KMS-11 (cell line): ENCODE data around the gene STX18.

ENCODE experiments used
- H2AFZ ChIP-seq: fragments of 200-600 bp; sonication (generic); 2 replicates; pipeline ENCODE4 v1.6.1; 2016; ENCODE audit warnings: antibody characterized with exemption, mixed run types, low read depth
- H3K27ac ChIP-seq: fragments of 200-600 bp; sonication (generic); 2 replicates; pipeline ENCODE4 v1.6.1; 2016; ENCODE audit warnings: mild to moderate bottlenecking, mixed run types
- H3K27me3 ChIP-seq: fragments of 200-600 bp; sonication (generic); 2 replicates; pipeline ENCODE4 v1.6.1; 2017; ENCODE audit warnings: mild to moderate bottlenecking, low read depth, mixed run types, moderate library complexity; ENCODE audit not compliant: insufficient read depth
- H3K36me3 ChIP-seq: fragments of 200-600 bp; sonication (generic); 2 replicates; pipeline ENCODE4 v1.6.1; 2017; ENCODE audit warnings: mild to moderate bottlenecking, mixed run types; ENCODE audit not compliant: insufficient read depth
- H3K4me1 ChIP-seq: fragments of 200-600 bp; sonication (generic); 2 replicates; pipeline ENCODE4 v1.6.1; 2016; ENCODE audit warnings: mild to moderate bottlenecking, low read depth, mixed run types; ENCODE audit not compliant: poor library complexity, severe bottlenecking
- H3K4me2 ChIP-seq: fragments of 200-600 bp; sonication (generic); 2 replicates; pipeline ENCODE4 v1.7.0; 2016; ENCODE audit warnings: mild to moderate bottlenecking, mixed run types
- H3K4me3 ChIP-seq: fragments of 200-600 bp; sonication (generic); IDR thresholded peaks from 2 replicates; pipeline ENCODE4 v1.6.1; 2017; ENCODE audit warnings: low read depth, low read length, mixed read lengths; ENCODE audit not compliant: insufficient read depth
- H3K79me2 ChIP-seq: fragments of 200-600 bp; sonication (generic); 2 replicates; pipeline ENCODE4 v1.6.1; 2016; ENCODE audit warnings: low read depth, mixed run types; ENCODE audit not compliant: insufficient read depth
- H3K9ac ChIP-seq: fragments of 200-600 bp; sonication (generic); 2 replicates; pipeline ENCODE4 v1.6.1; 2016; ENCODE audit warnings: mild to moderate bottlenecking, mixed run types
- H4K20me1 ChIP-seq: fragments of 200-600 bp; sonication (generic); 2 replicates; pipeline ENCODE4 v1.6.1; 2016; ENCODE audit warnings: mild to moderate bottlenecking, mixed run types; ENCODE audit not compliant: insufficient read depth
- CTCF ChIP-seq: fragments of 200-600 bp; sonication (generic); conservative IDR thresholded peaks from 2 replicates; pipeline ENCODE4 v1.6.1; 2017; ENCODE audit warnings: low read depth, mild to moderate bottlenecking, antibody characterized with exemption, low read length, moderate library complexity, mixed read lengths

STX18 gene

GRCh38 chr4:4421356-4421755, 120.5 kb downstream of the STX18 start:
- Histone ChIP-seq H3K4me1 (no peaks in the 10 kb centered on the region), H3K36me3 (no peaks in the 10 kb centered on the region), H2AFZ (no peak overlapping the region), H3K27ac (no peak overlapping the region), H3K27me3 (no peaks in the 10 kb centered on the region), H4K20me1 (no peaks in the 10 kb centered on the region), H3K4me3 (no peak overlapping the region), H3K79me2 (no peaks in the 10 kb centered on the region), H3K9ac (no peak overlapping the region), H3K4me2 (no peak overlapping the region)
- TF ChIP-seq CTCF = no peak

- H3K4me2 ChIP-seq = no peak overlapping the region
- no peaks in the 10 kb centered on the region for H4K20me1 ChIP-seq
- TF ChIP-seq CTCF = no peak
- H3K36me3 ChIP-seq = no peaks in the 10 kb centered on the region
- no peak overlapping the region for H3K27ac ChIP-seq
- no peaks in the 10 kb centered on the region for H3K79me2 ChIP-seq
- no peak overlapping the region for H3K9ac ChIP-seq
- H2AFZ ChIP-seq = no peak overlapping the region
- H3K27me3 ChIP-seq = no peaks in the 10 kb centered on the region
- no peak overlapping the region for H3K4me3 ChIP-seq
- no peaks in the 10 kb centered on the region for H3K4me1 ChIP-seq
Measured at GRCh38 chr4:4420421-4420820, 121.4 kb downstream of the STX18 start.

- no peak overlapping the region for H3K4me3 ChIP-seq
- H3K36me3 ChIP-seq = no peaks in the 10 kb centered on the region
- H2AFZ ChIP-seq = no peak overlapping the region
- H3K4me2 ChIP-seq = no peak overlapping the region
- TF ChIP-seq CTCF = no peak
- H3K27ac ChIP-seq = no peak overlapping the region
- H4K20me1 ChIP-seq = no peaks in the 10 kb centered on the region
- H3K9ac ChIP-seq = no peak overlapping the region
- no peaks in the 10 kb centered on the region for H3K27me3 ChIP-seq
- H3K4me1 ChIP-seq = no peaks in the 10 kb centered on the region
- H3K79me2 ChIP-seq = no peaks in the 10 kb centered on the region
Measured at GRCh38 chr4:4419896-4420295, 122.0 kb downstream of the STX18 start.

- H3K27me3 ChIP-seq = no peaks in the 10 kb centered on the region
- H3K4me2 ChIP-seq = no peak overlapping the region
- no peaks in the 10 kb centered on the region for H3K36me3 ChIP-seq
- H3K27ac ChIP-seq = no peak overlapping the region
- H3K9ac ChIP-seq = no peak overlapping the region
- H3K79me2 ChIP-seq = no peaks in the 10 kb centered on the region
- TF ChIP-seq CTCF = no peak
- no peaks in the 10 kb centered on the region for H3K4me1 ChIP-seq
- H3K4me3 ChIP-seq = no peak overlapping the region
- H2AFZ ChIP-seq = no peak overlapping the region
- no peaks in the 10 kb centered on the region for H4K20me1 ChIP-seq
Measured at GRCh38 chr4:4418676-4419390, 123.0 kb downstream of the STX18 start.
